Amniotic stem cell (primary cell): ENCODE results near the gene HECTD4.
"Not testable (repeated sequence)": the region's sequence is repeated elsewhere in the genome, so short reads cannot be mapped to it uniquely, and the experiment has no call there.

ENCODE experiments used
- DNase-seq: peaks from one replicate; lab custom pipeline; 2025; lab: John Stamatoyannopoulos, UW

The HECTD4 gene, protein sequence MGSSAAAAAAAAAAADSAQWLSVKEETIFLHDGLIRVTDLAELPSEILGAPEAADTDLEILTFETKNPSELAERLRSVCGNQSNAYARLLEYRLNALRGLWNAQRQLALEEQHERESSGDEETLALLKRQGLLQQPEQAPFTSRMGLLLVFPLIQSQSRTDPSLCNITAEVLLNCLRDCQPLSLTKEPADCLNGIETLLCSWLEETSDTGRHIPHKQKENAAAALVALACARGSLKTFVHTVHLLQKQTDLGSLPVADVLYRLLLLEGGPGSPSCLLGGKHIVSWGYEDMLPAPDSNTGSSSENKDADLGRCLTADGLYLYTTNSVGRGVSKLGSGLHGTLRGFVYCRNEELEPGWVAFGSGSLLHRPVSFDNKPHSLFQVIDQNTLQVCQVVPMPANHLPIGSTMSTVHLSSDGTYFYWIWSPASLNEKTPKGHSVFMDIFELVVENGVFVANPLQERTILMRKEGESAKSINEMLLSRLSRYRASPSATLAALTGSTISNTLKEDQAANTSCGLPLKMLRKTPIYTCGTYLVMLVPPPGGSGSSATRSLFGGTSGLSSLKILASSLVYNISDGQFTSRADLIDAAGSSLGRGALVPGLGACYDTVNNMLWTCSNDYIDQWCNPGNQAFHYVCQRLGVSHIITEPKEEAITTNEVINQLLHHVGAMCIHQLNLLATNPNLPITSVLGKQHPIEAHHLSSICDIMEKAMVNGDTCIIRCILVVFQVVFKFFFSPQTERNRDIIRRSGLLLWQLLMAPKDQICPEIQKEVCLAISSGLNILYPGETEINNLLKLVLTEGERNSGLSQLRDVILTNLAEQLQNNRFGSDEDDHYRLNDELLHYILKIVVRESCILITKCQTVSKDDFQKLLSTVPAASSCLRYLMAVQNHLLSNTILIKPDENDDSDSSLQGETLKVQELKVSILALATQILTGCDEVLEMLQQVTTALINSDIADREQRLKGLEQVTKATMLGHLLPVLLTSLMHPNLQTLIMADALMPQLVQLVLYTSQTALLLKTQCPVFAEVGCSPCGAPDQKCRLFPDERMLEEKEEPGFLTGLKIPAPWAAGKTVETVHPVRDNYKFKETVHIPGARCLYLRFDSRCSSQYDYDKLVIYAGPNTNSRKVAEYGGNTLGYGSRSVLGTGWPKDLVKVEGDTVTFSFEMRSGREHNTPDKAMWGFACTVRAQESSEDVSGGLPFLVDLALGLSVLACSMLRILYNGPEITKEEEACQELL (N-terminal part only)

DNA sequence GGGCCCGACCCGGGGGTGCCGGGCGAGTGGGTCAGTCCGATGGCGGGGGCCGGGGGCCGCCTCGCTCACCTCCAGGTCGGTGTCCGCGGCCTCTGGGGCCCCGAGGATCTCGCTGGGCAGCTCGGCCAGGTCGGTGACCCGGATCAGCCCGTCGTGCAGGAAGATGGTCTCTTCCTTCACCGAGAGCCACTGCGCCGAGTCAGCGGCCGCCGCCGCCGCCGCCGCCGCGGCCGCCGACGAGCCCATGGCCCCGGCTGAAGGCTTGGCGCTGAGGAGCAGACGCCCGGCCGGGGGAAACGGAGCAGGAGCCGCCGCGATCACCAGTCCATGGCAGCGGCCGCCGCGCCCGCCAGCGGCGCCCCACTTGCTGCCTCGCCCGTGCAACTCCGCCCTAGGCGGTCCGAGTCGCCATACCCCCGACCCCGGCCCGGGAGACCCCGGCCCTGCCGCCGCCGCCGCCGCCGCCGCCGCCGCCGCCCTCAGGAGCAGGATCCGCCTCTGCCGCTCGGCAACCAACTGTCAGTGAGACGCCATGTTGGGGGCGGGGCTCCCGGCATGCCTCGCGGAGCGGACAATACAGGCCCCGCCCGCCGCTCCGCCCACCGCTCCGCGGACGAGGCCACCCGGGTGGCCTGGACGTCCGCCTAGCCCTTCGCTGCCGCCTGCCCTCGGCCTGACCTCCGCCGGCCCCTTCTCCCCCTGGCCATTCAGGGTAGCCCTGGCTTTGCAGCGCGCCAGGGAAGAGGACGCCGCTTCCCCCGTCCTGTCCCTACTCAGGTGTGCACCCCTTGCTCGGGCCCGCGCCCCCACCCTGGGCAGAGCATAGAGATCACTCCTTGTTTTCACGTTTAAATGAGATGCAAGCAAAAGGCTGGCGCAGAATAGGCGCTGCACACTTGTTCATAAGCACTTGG lies at the start of gene HECTD4:
Gene HECTD4 (minus strand): TSS at position 549 of the 914 bp plus-strand sequence. CDS start 303 bp downstream, at position 246.
- DNase-seq, result peak; percentile 73

DNA sequence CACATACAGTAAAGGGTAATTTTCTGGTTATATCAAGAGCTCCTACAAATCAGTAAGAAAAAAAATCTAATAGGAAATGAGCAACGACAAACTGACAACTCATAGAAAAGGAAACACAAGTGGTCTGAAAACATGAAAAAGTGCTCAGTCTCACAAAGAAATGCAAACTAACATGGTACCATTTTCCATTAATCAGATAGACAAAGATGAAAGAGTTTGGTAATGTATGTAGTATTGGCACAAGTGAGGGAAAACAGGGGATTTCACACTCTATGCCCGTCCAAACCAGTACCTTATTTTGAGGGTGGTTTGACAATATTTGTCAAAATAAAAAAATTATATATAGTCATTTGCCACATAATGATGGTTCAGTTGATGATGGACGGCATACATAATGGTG lies 49.7 kb upstream of the HECTD4 start:
- DNase-seq, result no peak

DNA sequence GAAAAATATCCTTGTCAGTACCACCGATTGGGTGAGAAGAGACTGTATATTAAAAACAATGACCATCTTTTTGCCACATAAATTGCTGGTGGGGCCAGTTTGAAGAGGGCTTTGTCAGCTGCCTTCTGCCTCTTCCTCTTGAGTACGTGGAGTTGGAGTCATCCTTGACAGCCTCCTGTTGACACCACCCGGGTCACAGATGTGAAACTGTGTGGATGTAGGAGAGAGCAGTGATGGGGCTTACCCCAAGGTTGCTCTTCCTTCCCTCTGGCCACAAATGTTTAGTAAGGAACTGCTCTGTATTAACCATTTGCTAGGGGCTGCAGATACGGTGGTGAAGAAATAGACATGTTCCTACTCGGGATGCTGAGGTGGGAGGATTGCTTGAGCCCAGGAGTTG lies 48.7 kb upstream of the HECTD4 start:
- no peak for DNase-seq

DNA sequence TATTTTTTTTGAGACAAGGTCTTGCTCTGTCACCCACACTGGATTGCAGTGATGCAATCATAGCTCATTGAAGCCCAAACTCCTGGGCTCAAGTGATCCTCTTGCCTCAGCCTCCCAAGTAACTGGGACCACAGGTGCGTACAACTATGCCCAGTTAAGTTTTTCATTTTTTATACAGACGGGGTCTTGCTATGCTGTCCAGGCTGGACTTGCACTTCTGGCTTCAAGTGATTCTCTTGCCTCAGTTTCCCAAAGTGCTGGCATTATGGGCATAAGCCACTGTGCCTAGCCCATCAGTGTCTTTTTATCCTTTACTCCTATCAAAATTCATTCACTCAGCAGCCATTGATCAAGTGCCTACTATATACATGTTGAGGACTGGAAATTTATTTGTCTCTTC lies 45.5 kb upstream of the HECTD4 start:
- no peak for DNase-seq

DNA sequence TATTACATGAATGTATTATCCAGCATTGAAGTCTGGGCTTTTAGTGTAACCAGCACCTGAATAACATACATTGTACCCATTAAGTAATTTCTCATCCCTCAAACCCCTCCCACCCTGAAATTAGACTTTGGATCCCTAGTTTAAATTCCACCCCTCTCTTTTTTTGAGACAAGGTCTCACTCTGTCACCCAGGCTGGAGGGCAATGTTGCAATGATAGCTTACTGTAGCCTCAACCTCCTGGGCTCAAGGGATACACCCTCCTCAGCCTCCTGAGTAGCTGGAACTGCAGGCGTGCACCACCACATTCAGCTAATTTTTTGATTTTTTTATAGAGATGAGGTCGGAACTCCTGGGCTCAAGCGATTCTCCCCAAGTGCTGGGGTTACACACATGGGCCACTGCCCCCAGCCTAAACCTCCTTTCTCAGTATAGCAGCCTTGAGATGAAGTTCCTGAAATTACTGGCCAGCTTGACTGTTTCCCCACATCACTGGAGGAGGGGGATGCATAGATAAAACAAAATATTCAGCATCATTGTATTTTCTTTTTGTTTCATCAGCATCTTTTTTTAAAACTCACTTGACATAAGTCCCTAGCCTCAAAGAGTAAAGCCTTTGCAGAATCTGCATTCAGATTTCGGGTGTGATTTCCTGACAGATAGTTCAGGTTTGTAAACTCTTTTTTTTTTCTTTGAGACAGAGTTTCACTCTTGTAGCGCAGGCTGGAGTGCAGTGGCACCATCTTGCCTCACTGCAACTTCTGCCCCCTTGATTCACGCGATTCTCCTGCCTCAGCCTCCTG lies 43.6 kb upstream of the HECTD4 start:
- no peak for DNase-seq

DNA sequence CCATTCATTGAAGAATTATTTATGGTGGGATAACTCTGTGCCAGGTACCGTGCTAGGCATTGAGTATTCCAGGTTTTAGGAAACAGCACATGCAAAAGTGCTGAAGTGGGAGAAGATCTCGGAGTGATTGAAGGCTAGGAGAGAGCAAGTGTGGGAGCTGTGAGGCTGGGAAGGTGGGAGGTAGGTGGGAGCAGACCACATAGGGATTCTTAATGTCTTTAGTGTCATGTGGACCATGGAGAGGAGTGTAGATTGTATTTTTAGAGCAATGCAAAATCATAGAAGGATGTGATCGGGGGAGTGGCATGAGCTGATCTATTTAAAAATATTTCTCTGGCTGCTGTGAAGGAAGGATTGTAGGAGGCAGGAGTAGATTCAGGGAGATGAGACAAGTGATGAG lies 41.9 kb upstream of the HECTD4 start:
- DNase-seq, result no peak

DNA sequence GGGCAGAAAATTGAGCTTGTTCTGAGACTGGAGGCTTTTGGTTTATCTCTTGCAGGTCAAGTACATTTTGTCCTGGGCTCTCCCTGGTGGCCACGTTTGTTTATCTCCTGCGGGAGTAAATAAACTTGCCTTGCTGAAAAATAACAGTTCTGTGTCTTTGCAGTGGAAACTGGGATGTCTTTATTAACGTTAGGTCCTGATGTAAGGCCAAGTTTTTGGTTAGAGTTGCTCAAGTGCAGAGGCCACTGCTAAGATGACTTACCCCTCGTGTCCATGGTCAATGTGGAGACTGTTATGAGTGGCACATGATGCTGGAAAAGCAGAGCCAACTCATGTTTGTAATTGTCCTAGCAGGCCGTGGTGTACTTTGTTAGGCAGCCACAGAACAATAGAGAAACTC lies 40.3 kb upstream of the HECTD4 start:
- no peak for DNase-seq

DNA sequence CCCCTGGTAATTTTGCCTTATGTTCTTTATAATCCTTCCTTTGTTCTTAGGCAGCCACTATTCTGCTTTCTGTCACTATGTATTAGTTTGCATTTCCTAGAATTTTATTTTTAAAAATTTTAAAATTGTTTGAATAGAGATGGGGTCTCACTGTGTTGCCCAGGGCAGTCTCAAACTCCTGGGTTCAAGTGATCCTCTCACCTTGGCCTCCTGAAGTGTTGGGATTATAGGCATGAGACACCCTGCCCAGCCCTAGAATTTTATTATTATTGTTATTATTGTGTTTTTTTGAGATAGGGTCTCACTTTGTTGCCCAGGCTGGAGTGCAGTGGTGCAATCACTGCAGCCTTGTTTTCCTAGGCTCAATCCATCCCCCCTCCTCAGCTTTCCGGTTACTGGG lies 39.1 kb upstream of the HECTD4 start:
- no peak for DNase-seq

DNA sequence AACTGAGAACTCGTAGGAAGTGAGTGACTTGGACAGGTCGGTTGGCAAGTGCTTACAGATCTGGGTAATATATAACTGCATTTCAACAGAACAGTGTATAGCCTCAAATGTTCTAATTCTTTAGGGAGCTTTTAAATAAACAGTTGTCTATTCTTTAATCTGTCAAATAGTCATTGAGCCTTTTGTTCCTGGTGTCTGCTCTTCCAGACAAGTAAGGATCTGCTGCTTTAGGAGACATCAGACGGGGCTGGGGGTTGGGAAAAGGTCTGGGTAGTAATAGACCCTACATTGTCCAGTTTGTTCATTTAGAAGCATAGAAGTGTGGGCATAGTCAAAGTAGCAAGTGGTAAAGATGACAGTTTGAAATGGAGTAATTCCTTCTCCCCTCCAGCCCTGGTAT lies 38.5 kb upstream of the HECTD4 start:
- DNase-seq, result no peak

DNA sequence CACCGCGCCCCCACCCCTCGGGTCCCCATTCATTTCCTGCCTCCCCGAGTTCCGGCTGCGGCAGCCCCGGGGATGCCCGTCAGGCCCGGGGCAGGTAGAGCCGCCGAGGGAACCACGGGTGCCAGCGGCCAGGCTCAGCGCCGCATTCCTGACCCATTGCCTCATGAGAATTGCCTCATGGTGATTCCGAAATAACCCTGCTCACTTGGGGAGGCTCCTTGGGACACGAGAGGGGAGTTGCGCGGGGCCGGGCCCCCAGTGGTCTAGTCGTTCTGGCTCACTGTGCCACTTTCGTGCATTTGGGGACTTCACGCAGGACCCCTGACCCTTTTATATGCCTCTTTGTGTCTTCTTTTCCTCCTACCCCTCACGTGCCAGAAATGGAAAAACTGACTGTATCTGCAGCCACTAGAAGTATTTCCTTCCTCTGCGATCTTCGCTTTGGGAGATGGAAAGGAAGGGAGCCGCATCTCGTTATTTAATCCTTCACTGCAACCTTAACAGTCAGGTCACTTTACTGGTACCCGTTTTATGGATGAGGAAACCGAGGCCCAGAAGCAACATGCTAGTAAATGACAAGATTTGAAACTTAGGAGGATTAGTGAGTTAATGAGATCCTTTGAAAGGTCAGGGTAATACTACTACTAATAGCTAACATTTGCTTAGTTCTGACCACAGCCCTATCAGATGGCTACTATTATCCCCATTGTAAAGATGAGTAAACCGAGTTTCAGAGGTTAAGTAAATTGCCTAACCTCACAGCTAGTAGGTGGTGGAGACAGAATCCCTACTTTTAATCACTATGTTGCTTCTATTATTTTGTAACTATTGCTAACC lies 37.3 kb upstream of the HECTD4 start:
- DNase-seq, result peak; percentile 72

DNA sequence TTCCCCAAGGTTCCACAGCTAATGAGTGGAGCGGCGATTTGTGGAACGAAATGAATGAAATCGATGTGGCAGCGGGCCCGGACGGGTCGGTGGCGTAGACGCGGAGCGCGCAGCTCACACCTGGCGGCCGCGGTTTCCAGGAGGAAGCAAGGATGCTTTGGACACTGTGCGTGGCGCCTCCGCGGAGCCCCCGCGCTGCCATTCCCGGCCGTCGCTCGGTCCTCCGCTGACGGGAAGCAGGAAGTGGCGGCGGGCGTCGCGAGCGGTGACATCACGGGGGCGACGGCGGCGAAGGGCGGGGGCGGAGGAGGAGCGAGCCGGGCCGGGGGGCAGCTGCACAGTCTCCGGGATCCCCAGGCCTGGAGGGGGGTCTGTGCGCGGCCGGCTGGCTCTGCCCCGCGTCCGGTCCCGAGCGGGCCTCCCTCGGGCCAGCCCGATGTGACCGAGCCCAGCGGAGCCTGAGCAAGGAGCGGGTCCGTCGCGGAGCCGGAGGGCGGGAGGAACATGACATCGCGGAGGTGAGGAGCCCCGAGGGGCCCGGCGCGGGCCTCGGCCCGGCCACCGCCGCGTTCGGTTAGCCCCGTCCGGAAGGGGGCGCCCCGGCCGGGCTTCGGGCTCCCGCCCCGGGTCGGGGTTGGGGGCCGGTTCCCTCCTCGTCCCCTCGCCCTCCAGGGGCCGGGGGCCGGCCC lies 36.5 kb upstream of the HECTD4 start, which contains the start of gene PTPN11:
Gene PTPN11 (plus strand): TSS at position 340 of the 689 bp plus-strand sequence. CDS start 165 bp downstream, at position 505.
- peak; percentile 67 for DNase-seq

DNA sequence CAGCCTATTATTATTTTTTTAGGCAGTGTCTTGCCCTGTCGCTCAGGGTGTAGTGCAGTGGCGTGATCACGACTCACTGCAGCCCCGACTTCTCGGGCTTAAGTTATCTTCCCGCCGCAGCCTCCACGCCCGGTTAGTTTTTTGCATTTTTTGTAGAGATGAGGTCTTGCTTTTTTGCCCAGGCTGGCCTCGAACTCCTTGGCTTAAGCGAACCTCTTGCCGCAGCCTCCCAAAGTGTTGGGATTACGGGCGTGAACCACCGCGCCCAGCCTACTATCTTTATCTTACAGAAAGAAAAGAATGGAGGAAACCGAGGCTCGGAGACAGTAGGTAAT lies 36.0 kb upstream of the HECTD4 start:
- no peak for DNase-seq

DNA sequence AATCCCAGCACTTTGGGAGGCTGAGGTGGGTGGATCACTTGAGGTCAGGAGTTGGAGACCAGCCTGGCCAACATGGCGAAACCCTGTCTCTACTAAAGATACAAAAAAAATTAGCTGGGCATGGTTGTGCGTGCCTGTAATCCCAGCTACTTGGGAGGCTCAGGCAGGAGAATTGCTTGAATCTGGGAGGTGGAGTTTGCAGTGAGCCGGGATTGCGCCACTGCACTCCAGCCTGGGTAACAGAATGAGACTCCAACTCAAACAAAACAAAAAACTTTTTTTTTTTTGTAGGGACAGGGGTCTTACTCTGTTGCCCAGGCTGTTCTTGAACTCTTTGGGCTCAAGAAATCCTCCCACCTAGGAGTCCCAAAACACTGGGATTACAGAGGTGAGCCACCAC lies 33.2 kb upstream of the HECTD4 start:
- DNase-seq, result not testable (repeated sequence)

DNA sequence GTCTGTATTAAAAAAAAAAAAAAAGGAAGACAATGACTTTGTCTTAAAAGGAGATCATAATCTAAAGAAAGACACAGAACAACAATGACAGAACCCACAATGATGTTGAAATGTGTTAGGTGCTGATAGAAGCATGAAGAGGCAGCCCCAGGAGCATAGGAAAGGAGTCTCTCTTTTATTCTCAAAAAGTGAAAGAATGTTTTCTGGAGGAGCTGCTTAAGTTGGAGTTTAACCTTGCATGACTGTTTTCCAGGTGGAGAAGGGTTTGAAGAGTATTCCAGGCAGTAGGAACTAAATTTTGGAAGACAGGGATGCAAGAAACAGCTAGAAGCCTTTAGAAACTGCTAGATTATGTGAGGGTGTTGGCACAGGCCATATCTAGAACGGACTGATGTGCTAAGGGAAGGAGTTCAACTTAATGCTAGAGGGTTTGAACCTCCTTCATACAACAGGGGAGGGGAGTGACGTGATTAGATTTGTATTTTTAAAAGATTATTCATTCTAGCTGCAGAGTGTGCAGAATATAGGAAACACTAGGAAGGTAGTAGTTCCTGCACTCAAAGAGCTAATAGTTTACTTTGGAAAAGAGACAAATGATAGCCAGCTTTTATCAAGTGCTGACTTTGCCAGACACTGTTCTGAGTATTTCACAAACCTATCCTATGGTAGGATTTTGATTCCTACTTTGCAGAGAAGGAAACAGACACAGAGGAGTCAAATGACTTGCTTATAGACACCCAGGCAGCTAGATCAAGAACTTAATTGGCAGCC lies 31.8 kb upstream of the HECTD4 start:
- DNase-seq, result no peak

DNA sequence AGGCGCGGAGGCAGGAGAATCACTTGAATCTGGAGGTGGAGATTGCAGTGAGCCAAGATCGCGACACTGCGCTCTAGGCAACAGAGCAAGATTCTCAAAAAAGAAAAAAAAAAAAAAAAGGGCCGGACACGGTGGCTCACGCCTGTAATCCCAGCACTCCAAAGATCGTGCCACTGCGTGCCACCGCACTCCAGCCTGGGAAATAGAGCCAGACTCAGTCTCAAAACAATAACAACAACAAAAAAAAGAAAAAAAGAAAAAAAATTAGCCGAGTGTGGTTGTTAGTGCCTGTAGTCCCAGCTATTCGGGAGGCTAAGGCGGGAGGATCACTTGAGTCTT lies 27.6 kb upstream of the HECTD4 start:
- DNase-seq, result no peak

DNA sequence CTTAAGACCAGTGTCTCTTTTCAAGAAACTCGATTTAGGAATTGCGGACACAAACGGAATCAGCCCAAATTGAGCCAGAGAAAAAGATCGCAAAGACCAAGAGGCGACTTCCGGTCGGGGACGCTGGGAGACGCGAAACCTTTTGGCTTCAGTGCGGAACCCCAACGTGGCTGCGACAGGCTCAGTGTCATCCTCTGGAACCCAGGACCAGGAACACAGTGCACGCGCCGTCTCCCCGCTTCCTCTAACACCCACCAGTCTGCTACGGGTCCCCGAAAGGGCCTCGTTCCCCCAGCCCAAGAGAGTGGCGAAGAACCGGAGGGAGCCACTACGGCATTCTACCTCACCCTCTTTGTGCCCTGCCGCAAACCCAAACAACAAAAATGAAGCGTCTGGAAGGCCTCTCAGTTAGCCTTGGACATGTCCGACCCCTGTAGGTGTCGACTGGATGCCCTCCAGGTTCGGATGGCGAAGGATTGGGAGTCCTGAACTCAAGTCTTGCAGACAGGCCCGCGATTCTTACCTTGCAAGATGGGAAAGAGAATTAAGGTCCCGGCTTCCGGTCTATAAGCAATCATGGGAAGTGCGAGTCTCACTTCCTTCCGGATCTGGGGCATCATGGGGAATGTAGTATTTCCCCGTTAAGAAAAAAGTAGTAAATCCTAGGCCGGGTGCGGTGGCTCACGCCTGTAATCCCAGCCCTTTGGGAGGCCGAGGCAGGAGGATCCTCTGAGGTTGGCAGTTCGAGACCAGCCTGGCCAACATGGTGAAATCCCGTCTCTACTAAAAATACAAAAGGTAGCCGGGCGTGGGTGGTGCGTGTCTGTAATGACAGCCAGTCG lies 27.1 kb upstream of the HECTD4 start, which contains the start of gene RPL6:
Gene RPL6 (minus strand): TSS at position 542 of the 842 bp plus-strand sequence. CDS start 949 bp downstream, outside the sequence.
- DNase-seq, result peak; percentile 75

DNA sequence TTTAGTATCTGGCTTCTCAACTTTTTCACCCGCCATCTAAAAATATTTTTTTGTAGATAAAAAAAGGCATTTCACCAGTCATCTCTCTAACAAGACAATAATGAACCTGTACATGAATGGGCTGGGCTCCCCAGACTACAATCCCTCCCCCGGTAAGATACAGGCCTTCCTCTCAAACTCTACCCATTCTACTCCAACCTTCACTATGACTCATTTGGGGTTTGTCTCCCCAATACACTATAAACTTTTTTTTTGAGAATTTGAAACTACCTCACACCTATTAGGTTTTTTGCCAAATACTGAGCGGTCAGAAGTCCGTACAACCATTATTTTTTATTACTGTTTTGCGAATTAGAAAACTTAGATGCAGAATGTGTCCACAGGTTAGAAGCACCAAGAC lies 26.4 kb upstream of the HECTD4 start:
- DNase-seq, result no peak
